Suprapubic skin (tissue), 3 donors: ENCODE data around the gene TNFRSF4.

Experiments used
- POLR2A ChIP-seq, 2 donors: fragments of 450-650 bp; IDR thresholded peaks; one replicate each; pipeline ENCODE4 v1.6.1; 2017; ENCODE audit warnings: antibody characterized with exemption in 2 of 2, mild to moderate bottlenecking in 2 of 2, moderate library complexity in 2 of 2
- TF ChIP-seq, protein P1 (sequence below), 2 donors: fragments of 200-600 bp in 1 of 2; fragments of 450-650 bp in 1 of 2; sonication (generic) in 1 of 2; IDR thresholded peaks; one replicate each; pipeline ENCODE4 v1.5.1; 2016 to 2019; ENCODE audit warnings: antibody characterized with exemption in 2 of 2, mild to moderate bottlenecking in 1 of 2, moderate library complexity in 1 of 2

- TF ChIP-seq, protein P1, sequence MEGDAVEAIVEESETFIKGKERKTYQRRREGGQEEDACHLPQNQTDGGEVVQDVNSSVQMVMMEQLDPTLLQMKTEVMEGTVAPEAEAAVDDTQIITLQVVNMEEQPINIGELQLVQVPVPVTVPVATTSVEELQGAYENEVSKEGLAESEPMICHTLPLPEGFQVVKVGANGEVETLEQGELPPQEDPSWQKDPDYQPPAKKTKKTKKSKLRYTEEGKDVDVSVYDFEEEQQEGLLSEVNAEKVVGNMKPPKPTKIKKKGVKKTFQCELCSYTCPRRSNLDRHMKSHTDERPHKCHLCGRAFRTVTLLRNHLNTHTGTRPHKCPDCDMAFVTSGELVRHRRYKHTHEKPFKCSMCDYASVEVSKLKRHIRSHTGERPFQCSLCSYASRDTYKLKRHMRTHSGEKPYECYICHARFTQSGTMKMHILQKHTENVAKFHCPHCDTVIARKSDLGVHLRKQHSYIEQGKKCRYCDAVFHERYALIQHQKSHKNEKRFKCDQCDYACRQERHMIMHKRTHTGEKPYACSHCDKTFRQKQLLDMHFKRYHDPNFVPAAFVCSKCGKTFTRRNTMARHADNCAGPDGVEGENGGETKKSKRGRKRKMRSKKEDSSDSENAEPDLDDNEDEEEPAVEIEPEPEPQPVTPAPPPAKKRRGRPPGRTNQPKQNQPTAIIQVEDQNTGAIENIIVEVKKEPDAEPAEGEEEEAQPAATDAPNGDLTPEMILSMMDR (IDR thresholded peaks at IDR 0.05), result no peak
- TF ChIP-seq POLR2A (IDR thresholded peaks at IDR 0.05), result no peak
Observed at GRCh38 chr1:1232796-1233566, 19.0 kb upstream of the TNFRSF4 start.
